Measurements from ENCODE around the gene TACR2. TPM values are rescaled to one million over a fixed set of nuclear protein-coding genes. Genes with fewer than 3 reads are reported as not detected.
A peak's percentile ranks its signal among the peaks of the same experiment; 100 is the strongest.

Gene TACR2
- total RNA-seq, 1 donor from 2014 or later, result 6.1 TPM

- H3K9me3 ChIP-seq, result no peaks in the 10 kb centered on the region
- H3K36me3 ChIP-seq, result no peaks in the 10 kb centered on the region
- no peak overlapping the region for H3K4me3 ChIP-seq
- TF ChIP-seq POLR2AphosphoS5 (IDR thresholded peaks at IDR 0.05; ENCODE audit: insufficient read depth in 1 of 2, low read depth in 1 of 2) (no peak), POLR2A (IDR thresholded peaks at IDR 0.05) (no peak)
- TF ChIP-seq, protein P1, sequence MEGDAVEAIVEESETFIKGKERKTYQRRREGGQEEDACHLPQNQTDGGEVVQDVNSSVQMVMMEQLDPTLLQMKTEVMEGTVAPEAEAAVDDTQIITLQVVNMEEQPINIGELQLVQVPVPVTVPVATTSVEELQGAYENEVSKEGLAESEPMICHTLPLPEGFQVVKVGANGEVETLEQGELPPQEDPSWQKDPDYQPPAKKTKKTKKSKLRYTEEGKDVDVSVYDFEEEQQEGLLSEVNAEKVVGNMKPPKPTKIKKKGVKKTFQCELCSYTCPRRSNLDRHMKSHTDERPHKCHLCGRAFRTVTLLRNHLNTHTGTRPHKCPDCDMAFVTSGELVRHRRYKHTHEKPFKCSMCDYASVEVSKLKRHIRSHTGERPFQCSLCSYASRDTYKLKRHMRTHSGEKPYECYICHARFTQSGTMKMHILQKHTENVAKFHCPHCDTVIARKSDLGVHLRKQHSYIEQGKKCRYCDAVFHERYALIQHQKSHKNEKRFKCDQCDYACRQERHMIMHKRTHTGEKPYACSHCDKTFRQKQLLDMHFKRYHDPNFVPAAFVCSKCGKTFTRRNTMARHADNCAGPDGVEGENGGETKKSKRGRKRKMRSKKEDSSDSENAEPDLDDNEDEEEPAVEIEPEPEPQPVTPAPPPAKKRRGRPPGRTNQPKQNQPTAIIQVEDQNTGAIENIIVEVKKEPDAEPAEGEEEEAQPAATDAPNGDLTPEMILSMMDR (IDR thresholded peaks at IDR 0.05), result peak in 1 of 3 experiments; percentile 40
- peaks cover 60% of the 10 kb centered on the region for H3K4me1 ChIP-seq
- intact Hi-C loops (cut with DNase I), result loop anchor here (5.0 kb wide), 1 partner anchor 1782 kb away; no protein-coding TSS in a partner anchor
- no peak for DNase-seq (ENCODE audit: extremely low spot score in 2 of 2)
- H3K27ac ChIP-seq, result no peak overlapping the region
- no peaks in the 10 kb centered on the region for H3K27me3 ChIP-seq
Observed at GRCh38 chr10:69449841-69450240, 33.1 kb upstream of the TACR2 start.

- Histone ChIP-seq H3K4me3 (no peak overlapping the region), H3K9me3 (no peaks in the 10 kb centered on the region), H3K27ac (no peak overlapping the region), H3K4me1 (peaks cover 35% of the 10 kb centered on the region), H3K36me3 (no peaks in the 10 kb centered on the region), H3K27me3 (no peaks in the 10 kb centered on the region)
- DNase-seq (ENCODE audit: extremely low spot score in 2 of 2), result no peak
- TF ChIP-seq POLR2AphosphoS5 (IDR thresholded peaks at IDR 0.05; ENCODE audit: insufficient read depth in 1 of 2, low read depth in 1 of 2) (peak in 1 of 2 donors; percentile 34), POLR2A (IDR thresholded peaks at IDR 0.05) (no peak)
- TF ChIP-seq, protein P1 (IDR thresholded peaks at IDR 0.05), result no peak
- intact Hi-C loops (cut with DNase I), result no loop called here
Observed at GRCh38 chr10:69446650-69447151, 30.0 kb upstream of the TACR2 start.

GRCh38 chr10:69446229-69446628 is 29.5 kb upstream of the TACR2 start:
- Histone ChIP-seq H3K9me3 (no peaks in the 10 kb centered on the region), H3K27ac (no peak overlapping the region), H3K36me3 (no peaks in the 10 kb centered on the region), H3K4me1 (peaks cover 30% of the 10 kb centered on the region), H3K4me3 (no peak overlapping the region), H3K27me3 (no peaks in the 10 kb centered on the region)
- no peak for DNase-seq (ENCODE audit: extremely low spot score in 2 of 2)
- intact Hi-C loops (cut with DNase I), result no loop called here
- TF ChIP-seq, protein P1 (IDR thresholded peaks at IDR 0.05), result no peak
- TF ChIP-seq POLR2A (IDR thresholded peaks at IDR 0.05) (no peak), POLR2AphosphoS5 (IDR thresholded peaks at IDR 0.05; ENCODE audit: insufficient read depth in 1 of 2, low read depth in 1 of 2) (no peak)

- intact Hi-C loops (cut with DNase I), result no loop called here
- no peak for DNase-seq (ENCODE audit: extremely low spot score in 2 of 2)
Observed at GRCh38 chr10:69445041-69445440, 28.3 kb upstream of the TACR2 start.

DNA sequence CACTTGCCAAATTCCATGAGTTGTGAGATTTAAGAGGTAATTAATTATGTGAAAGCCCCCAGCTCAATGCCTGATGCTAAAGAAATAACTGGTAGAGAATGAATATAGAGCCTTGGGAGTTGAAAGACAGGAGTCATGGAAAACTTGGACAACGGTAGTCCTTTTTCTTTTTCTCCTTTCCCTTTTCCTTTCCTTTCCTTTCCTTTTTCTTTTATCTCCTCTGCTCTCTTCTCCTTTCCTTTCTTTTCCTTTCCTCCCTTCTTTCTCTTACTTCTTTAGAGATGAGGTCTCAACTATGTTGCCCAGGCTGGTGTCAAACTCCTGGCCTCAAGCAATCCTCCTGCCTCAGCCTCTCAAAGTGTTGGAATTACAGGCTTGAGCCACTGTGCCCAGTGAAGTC is 26.6 kb upstream of the TACR2 start:
- Histone ChIP-seq H3K9me3 (no peaks in the 10 kb centered on the region), H3K27me3 (no peaks in the 10 kb centered on the region), H3K36me3 (no peaks in the 10 kb centered on the region), H3K27ac (no peak overlapping the region), H3K4me3 (no peak overlapping the region), H3K4me1 (peaks cover 27% of the 10 kb centered on the region)
- DNase-seq (ENCODE audit: extremely low spot score in 2 of 2), result no peak
- no peak for TF ChIP-seq POLR2A (IDR thresholded peaks at IDR 0.05)
- no peak for TF ChIP-seq POLR2AphosphoS5 (IDR thresholded peaks at IDR 0.05; ENCODE audit: insufficient read depth in 1 of 2, low read depth in 1 of 2)
- TF ChIP-seq, protein P1 (IDR thresholded peaks at IDR 0.05), result no peak
- intact Hi-C loops (cut with DNase I), result no loop called here

More at GRCh38 chr10:69445041-69445440, 28.3 kb upstream of the TACR2 start:
- no peak overlapping the region for H3K4me3 ChIP-seq
- TF ChIP-seq POLR2A (IDR thresholded peaks at IDR 0.05) (no peak), POLR2AphosphoS5 (IDR thresholded peaks at IDR 0.05; ENCODE audit: insufficient read depth in 1 of 2, low read depth in 1 of 2) (no peak)
- TF ChIP-seq, protein P1 (IDR thresholded peaks at IDR 0.05), result no peak
- H3K4me1 ChIP-seq, result peaks cover 18% of the 10 kb centered on the region
- H3K9me3 ChIP-seq, result no peaks in the 10 kb centered on the region
- H3K36me3 ChIP-seq, result no peaks in the 10 kb centered on the region
- no peak overlapping the region for H3K27ac ChIP-seq
- no peaks in the 10 kb centered on the region for H3K27me3 ChIP-seq

Measured in vagina (tissue), 2 donors.